Mesenchymal stem cell (in vitro differentiated cells and primary cell): Measurements from ENCODE around the gene RAP1GAP2.

Experiments used
- DNase-seq: peaks from one replicate; pipeline ENCODE4 v3.0.0-alpha.2; 2013
- H2AFZ ChIP-seq: one replicate; pipeline ENCODE4 v1.6.1; 2013; ENCODE audit warnings: low read depth, mild to moderate bottlenecking, control low read depth, inconsistent platforms, low read length, moderate library complexity
- H2AK5ac ChIP-seq: 2 replicates; pipeline ENCODE4 v1.6.1; 2013; ENCODE audit warnings: low read length, moderate library complexity, mild to moderate bottlenecking, inconsistent platforms; ENCODE audit not compliant: severe bottlenecking
- H2BK120ac ChIP-seq: one replicate; pipeline ENCODE4 v1.6.1; 2013; ENCODE audit warnings: low read depth, mild to moderate bottlenecking, inconsistent platforms, low read length, moderate library complexity
- H2BK12ac ChIP-seq, 2 experiments: one replicate each; pipeline ENCODE4 v1.6.1; 2013; ENCODE audit warnings: inconsistent platforms in 2 of 2, low read length in 2 of 2, mild to moderate bottlenecking in 2 of 2, moderate library complexity in 2 of 2, control low read depth in 1 of 2
- H2BK15ac ChIP-seq: one replicate; pipeline ENCODE4 v1.6.1; 2013; ENCODE audit warnings: mild to moderate bottlenecking, low read depth, inconsistent platforms; ENCODE audit not compliant: poor library complexity, severe bottlenecking
- H2BK5ac ChIP-seq: 2 replicates; pipeline ENCODE4 v1.6.1; 2013; ENCODE audit warnings: low read depth, mild to moderate bottlenecking, low read length, control low read depth, inconsistent platforms; ENCODE audit not compliant: poor library complexity, severe bottlenecking
- H3K14ac ChIP-seq, 2 experiments: one replicate each; pipeline ENCODE4 v1.6.1; 2013; ENCODE audit warnings: inconsistent platforms in 2 of 2, low read length in 2 of 2, control low read depth in 1 of 2, mild to moderate bottlenecking in 1 of 2, moderate library complexity in 1 of 2
- H3K18ac ChIP-seq, 2 experiments: one replicate each; pipeline ENCODE4 v1.6.1; 2013; ENCODE audit warnings: inconsistent platforms in 2 of 2, low read length in 2 of 2, control low read depth in 1 of 2, low read depth in 1 of 2, mild to moderate bottlenecking in 1 of 2
- H3K23ac ChIP-seq, 2 experiments: one replicate each; pipeline ENCODE4 v1.6.1; 2013; ENCODE audit warnings: inconsistent platforms in 2 of 2, low read length in 2 of 2, mild to moderate bottlenecking in 2 of 2, moderate library complexity in 2 of 2, control low read depth in 1 of 2
- H3K27ac ChIP-seq: 2 replicates; pipeline ENCODE4 v1.5.1; 2013; ENCODE audit warnings: mild to moderate bottlenecking, moderate library complexity, low read length, control low read depth, inconsistent platforms; ENCODE audit not compliant: poor library complexity, severe bottlenecking
- H3K27me3 ChIP-seq, 2 experiments: 2 replicates each; pipeline versions ENCODE4 v1.6.1 to v1.7.0; 2013; ENCODE audit warnings: low read length in 2 of 2, mild to moderate bottlenecking in 2 of 2, moderate library complexity in 2 of 2, control low read depth in 1 of 2, inconsistent platforms in 1 of 2; ENCODE audit not compliant: control insufficient read depth in 1 of 2, insufficient read depth in 1 of 2
- H3K36me3 ChIP-seq, 2 experiments: 2 replicates each; pipeline versions ENCODE4 v1.6.1 to v1.7.0; 2013; ENCODE audit warnings: low read length in 2 of 2, control low read depth in 1 of 2, inconsistent platforms in 1 of 2, low read depth in 1 of 2, mild to moderate bottlenecking in 1 of 2; ENCODE audit not compliant: insufficient read depth in 2 of 2, control insufficient read depth in 1 of 2
- H3K4ac ChIP-seq, 2 experiments: one replicate each; pipeline ENCODE4 v1.6.1; 2013; ENCODE audit warnings: inconsistent platforms in 2 of 2, low read length in 2 of 2, mild to moderate bottlenecking in 2 of 2, moderate library complexity in 2 of 2, control low read depth in 1 of 2, low read depth in 1 of 2
- H3K4me1 ChIP-seq: 2 replicates; pipeline ENCODE4 v1.6.1; 2013; ENCODE audit warnings: low read depth, low read length, control low read depth; ENCODE audit not compliant: control insufficient read depth, insufficient read depth
- H3K4me2 ChIP-seq: 2 replicates; pipeline ENCODE4 v1.6.1; 2013; ENCODE audit warnings: low read length, mild to moderate bottlenecking, inconsistent platforms; ENCODE audit not compliant: poor library complexity, severe bottlenecking
- H3K4me3 ChIP-seq, 2 experiments: 2 replicates each; pipeline versions ENCODE4 v1.5.1 to v1.7.0; 2013; ENCODE audit warnings: low read length in 2 of 2, mild to moderate bottlenecking in 2 of 2, control low read depth in 1 of 2, low read depth in 1 of 2; ENCODE audit not compliant: insufficient read depth in 1 of 2
- H3K79me1 ChIP-seq: replicated peaks from 2 replicates; pipeline ENCODE4 v1.6.1; 2013; ENCODE audit warnings: mild to moderate bottlenecking, control low read depth, low read length, inconsistent platforms; ENCODE audit not compliant: poor library complexity, severe bottlenecking
- H3K9ac ChIP-seq: 2 replicates; pipeline ENCODE4 v1.7.0; 2013; ENCODE audit warnings: mild to moderate bottlenecking, low read length, moderate library complexity
- H3K9me3 ChIP-seq: 2 replicates; pipeline ENCODE4 v1.7.0; 2013; ENCODE audit warnings: mild to moderate bottlenecking, low read length; ENCODE audit not compliant: control insufficient read depth
- H4K8ac ChIP-seq: one replicate; pipeline ENCODE4 v1.6.1; 2013; ENCODE audit warnings: inconsistent platforms, mild to moderate bottlenecking, low read length, moderate library complexity
- H4K91ac ChIP-seq: one replicate; pipeline ENCODE4 v1.6.1; 2013; ENCODE audit warnings: mild to moderate bottlenecking, low read length, inconsistent platforms
- WGBS: methylation state at CpG from one replicate; pipeline ENCODE4 v1.1.7; 2013; ENCODE audit warnings: mixed read lengths; 5-methylcytosine and 5-hydroxymethylcytosine counted together

Gene RAP1GAP2

GRCh38 chr17:2819921-2820501, 23.8 kb downstream of the RAP1GAP2 start:
- WGBS, result 83% methylated on average over 9 of the region's 11 CpGs
- Histone ChIP-seq H3K9ac (no peak overlapping the region), H4K8ac (no peak overlapping the region), H3K27me3 (peaks cover 3 to 33% of the 10 kb centered on the region in 2 experiments), H3K18ac (no peak overlapping the region), H2BK120ac (no peak overlapping the region), H2BK5ac (no peak overlapping the region), H3K79me1 (no peaks in the 10 kb centered on the region), H3K4me3 (no peak overlapping the region), H3K4me1 (no peaks in the 10 kb centered on the region), H4K91ac (no peak overlapping the region), H3K36me3 (no peaks in the 10 kb centered on the region), H2AK5ac (no peak overlapping the region), H2BK12ac (no peak overlapping the region), H2AFZ (no peak overlapping the region), H3K27ac (no peak overlapping the region), H3K23ac (no peak overlapping the region), H3K4me2 (no peak overlapping the region), H2BK15ac (no peak overlapping the region), H3K9me3 (no peaks in the 10 kb centered on the region), H3K14ac (no peak overlapping the region), H3K4ac (no peak overlapping the region)
- DNase-seq, result no peak

- Histone ChIP-seq H3K79me1 (no peaks in the 10 kb centered on the region), H3K27ac (no peak overlapping the region), H2AFZ (no peak overlapping the region), H3K4ac (no peak overlapping the region), H2BK5ac (no peak overlapping the region), H2BK15ac (no peak overlapping the region), H3K27me3 (peaks cover 8 to 37% of the 10 kb centered on the region in 2 experiments), H2AK5ac (no peak overlapping the region), H3K18ac (no peak overlapping the region), H2BK12ac (no peak overlapping the region), H3K23ac (no peak overlapping the region), H3K9me3 (no peaks in the 10 kb centered on the region), H3K4me1 (no peaks in the 10 kb centered on the region), H3K4me3 (no peak overlapping the region), H4K91ac (no peak overlapping the region), H3K36me3 (no peaks in the 10 kb centered on the region), H2BK120ac (no peak overlapping the region), H3K14ac (no peak overlapping the region), H3K4me2 (no peak overlapping the region), H3K9ac (no peak overlapping the region), H4K8ac (no peak overlapping the region)
- DNase-seq, result no peak
- WGBS, result 75% methylated on average over 8 of the region's 8 CpGs
Measured at GRCh38 chr17:2821868-2822267, 25.6 kb downstream of the RAP1GAP2 start.

- no peak for DNase-seq
- H2BK5ac ChIP-seq, result no peak overlapping the region
- H4K8ac ChIP-seq, result no peak overlapping the region
- H2BK12ac ChIP-seq, result no peak overlapping the region
- H4K91ac ChIP-seq, result no peak overlapping the region
- H3K4me3 ChIP-seq, result no peak overlapping the region
- peaks cover 8 to 40% of the 10 kb centered on the region in 2 experiments for H3K27me3 ChIP-seq
- no peak overlapping the region for H3K14ac ChIP-seq
- H3K4me1 ChIP-seq, result no peaks in the 10 kb centered on the region
- no peak overlapping the region for H3K4me2 ChIP-seq
- H3K18ac ChIP-seq, result no peak overlapping the region
- no peak overlapping the region for H2AK5ac ChIP-seq
- H3K27ac ChIP-seq, result no peak overlapping the region
- no peaks in the 10 kb centered on the region for H3K9me3 ChIP-seq
- H3K23ac ChIP-seq, result no peak overlapping the region
- no peaks in the 10 kb centered on the region for H3K36me3 ChIP-seq
- H3K9ac ChIP-seq, result no peak overlapping the region
- H2BK120ac ChIP-seq, result no peak overlapping the region
- 80% methylated on average over 3 of the region's 7 CpGs for WGBS
- no peak overlapping the region for H3K4ac ChIP-seq
- H2BK15ac ChIP-seq, result no peak overlapping the region
- H2AFZ ChIP-seq, result no peak overlapping the region
- H3K79me1 ChIP-seq, result no peaks in the 10 kb centered on the region
Measured at GRCh38 chr17:2822358-2822757, 26.1 kb downstream of the RAP1GAP2 start.

- Histone ChIP-seq H2BK15ac (no peak overlapping the region), H3K4me1 (peaks cover 2% of the 10 kb centered on the region), H2BK120ac (no peak overlapping the region), H2AK5ac (no peak overlapping the region), H3K14ac (no peak overlapping the region), H4K8ac (no peak overlapping the region), H3K23ac (no peak overlapping the region), H2BK12ac (no peak overlapping the region), H3K18ac (no peak overlapping the region), H3K4me3 (no peak overlapping the region), H2BK5ac (no peak overlapping the region), H3K27ac (no peak overlapping the region), H4K91ac (no peak overlapping the region), H3K36me3 (no peaks in the 10 kb centered on the region), H3K9me3 (no peaks in the 10 kb centered on the region), H2AFZ (no peak overlapping the region), H3K9ac (no peak overlapping the region), H3K4ac (no peak overlapping the region), H3K27me3 (peaks cover 8 to 45% of the 10 kb centered on the region in 2 experiments), H3K4me2 (no peak overlapping the region), H3K79me1 (no peaks in the 10 kb centered on the region)
- DNase-seq, result no peak
- 89% methylated on average over 14 of the region's 15 CpGs for WGBS
Measured at GRCh38 chr17:2825253-2825970, 29.2 kb downstream of the RAP1GAP2 start.
